Lower lobe of right lung (tissue), 2 donors: ENCODE measurements around the gene CD244. TPM values are rescaled to one million over a fixed set of nuclear protein-coding genes. Genes with fewer than 3 reads are reported as not detected.
A peak's percentile ranks its signal among the peaks of the same experiment; 100 is the strongest.

Source experiments
- ATAC-seq, 2 donors: fragments of 200-7000 bp; cut with Tn5 transposase; one replicate each; pipeline ENCODE4 v1.9.1; 2020 to 2022; ENCODE audit warnings: mild to moderate bottlenecking in 2 of 2, moderate library complexity in 2 of 2
- DNase-seq: peaks from one replicate; pipeline ENCODE4 v3.0.0-alpha.2; 2020
- H3K27ac ChIP-seq: fragments of 200-600 bp; one replicate; pipeline ENCODE4 v1.8.0; 2022
- H3K27me3 ChIP-seq: fragments of 200-600 bp; one replicate; pipeline ENCODE4 v1.8.0; 2022; ENCODE audit warnings: low read depth
- H3K36me3 ChIP-seq: fragments of 200-600 bp; one replicate; pipeline ENCODE4 v1.8.0; 2022; ENCODE audit warnings: mild to moderate bottlenecking
- H3K4me1 ChIP-seq: fragments of 200-600 bp; one replicate; pipeline ENCODE4 v1.8.0; 2022
- H3K4me3 ChIP-seq: fragments of 200-600 bp; one replicate; pipeline ENCODE4 v1.8.0; 2022; ENCODE audit warnings: mild to moderate bottlenecking
- H3K9me3 ChIP-seq: fragments of 200-600 bp; one replicate; pipeline ENCODE4 v1.8.0; 2022
- CTCF ChIP-seq: fragments of 200-600 bp; IDR thresholded peaks from one replicate; pipeline ENCODE4 v1.8.0; 2022; ENCODE audit warnings: antibody characterized with exemption, mild to moderate bottlenecking
- intact Hi-C: fragments of 100-400 bp; cut with DNase I; formaldehyde crosslinking; loops from one replicate; pipeline ENCODE4 v1.11.0; 2022
- total RNA-seq: library from RNA; stranded (reverse); fragmentation: NEBNext Ultra II Directional; extraction: Animal tissue kit (Norgen Biotek cat#: 25700); gene quantifications from one replicate; pipeline ENCODE4 v1.2.1, GENCODE V29; 2021
- donor health status: DM: no; HTN: yes; CAD: no; lungs with severe emphysema.

Gene CD244
- total RNA-seq, 1 donor from 2014 or later = 4.5 TPM

GRCh38 chr1:160839746-160840145, 22.9 kb downstream of the CD244 start:
- Histone ChIP-seq H3K4me3 (no peak overlapping the region), H3K4me1 (peaks cover 19% of the 10 kb centered on the region), H3K27me3 (no peaks in the 10 kb centered on the region), H3K27ac (no peak overlapping the region), H3K36me3 (no peaks in the 10 kb centered on the region), H3K9me3 (no peaks in the 10 kb centered on the region)
- no peak for DNase-seq
- intact Hi-C loops = loop anchor here (10.0 kb wide), 1 partner anchor 115 kb away; the partner anchor contains the start of gene ITLN2
- ATAC-seq = no peak
- TF ChIP-seq CTCF = no peak

DNA sequence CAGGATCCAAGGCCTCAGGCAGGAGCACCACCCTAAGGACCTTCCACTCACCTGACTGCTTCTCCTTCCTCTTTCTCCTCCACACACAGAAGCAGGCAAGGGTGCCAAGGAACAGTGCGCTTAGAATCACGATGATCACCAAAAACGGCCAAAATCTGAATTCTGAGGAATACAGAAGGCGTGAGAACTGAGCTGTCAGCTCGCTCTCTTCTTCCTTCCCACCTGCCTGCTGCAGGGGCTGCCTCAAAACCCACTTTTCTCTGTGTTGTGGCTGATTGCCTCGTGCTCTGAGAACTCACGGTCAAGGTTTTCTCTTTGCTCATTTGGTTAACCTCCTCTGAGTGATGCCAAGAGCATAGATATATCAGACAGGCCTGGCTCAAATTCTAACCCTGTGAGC, 23.8 kb downstream of the CD244 start:
- no peak for ATAC-seq
- intact Hi-C loops = loop anchor here (10.0 kb wide), 1 partner anchor 116 kb away; the partner anchor contains the start of gene ITLN2
- H3K27ac ChIP-seq = no peak overlapping the region
- DNase-seq = no peak
- no peak for TF ChIP-seq CTCF
- H3K4me3 ChIP-seq = no peak overlapping the region
- no peaks in the 10 kb centered on the region for H3K9me3 ChIP-seq
- H3K27me3 ChIP-seq = no peaks in the 10 kb centered on the region
- peaks cover 19% of the 10 kb centered on the region for H3K4me1 ChIP-seq
- H3K36me3 ChIP-seq = no peaks in the 10 kb centered on the region

DNA sequence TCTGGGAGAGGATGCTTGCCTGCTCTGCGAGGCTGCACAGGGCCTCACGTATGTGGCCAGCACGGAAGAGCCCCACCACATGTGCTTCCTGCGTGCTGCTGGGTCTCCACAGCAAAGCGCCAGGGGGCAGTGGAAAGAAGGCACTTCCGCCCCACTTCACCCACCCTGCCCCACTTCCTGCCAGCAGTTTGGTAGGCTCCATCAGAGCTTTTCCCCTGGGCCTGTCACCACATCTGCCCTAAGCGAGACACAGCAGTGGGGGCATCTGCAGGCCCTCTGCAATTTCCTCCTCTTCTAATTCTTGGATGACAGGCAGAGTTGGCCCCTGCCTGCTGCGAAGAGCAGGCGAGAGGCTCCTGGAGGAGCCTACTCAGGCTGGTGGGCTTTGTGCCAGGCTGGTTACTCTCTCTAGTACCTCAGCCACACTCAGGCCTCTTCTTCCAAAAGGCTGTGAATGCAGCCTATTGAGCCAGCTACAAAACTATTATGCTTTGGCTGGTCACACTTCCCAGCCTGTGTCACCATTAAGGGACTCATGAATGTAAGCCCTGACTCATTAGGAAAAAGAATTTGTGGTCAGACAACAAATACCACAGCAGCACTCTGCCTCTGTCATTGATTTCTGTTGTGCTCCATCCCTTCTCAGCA, 25.0 kb downstream of the CD244 start:
- ATAC-seq = peak; percentile 76 to 79
- DNase-seq = peak; percentile 53
- intact Hi-C loops = loop anchor here (10.0 kb wide), 1 partner anchor 117 kb away; the partner anchor contains the start of gene ITLN2

DNA sequence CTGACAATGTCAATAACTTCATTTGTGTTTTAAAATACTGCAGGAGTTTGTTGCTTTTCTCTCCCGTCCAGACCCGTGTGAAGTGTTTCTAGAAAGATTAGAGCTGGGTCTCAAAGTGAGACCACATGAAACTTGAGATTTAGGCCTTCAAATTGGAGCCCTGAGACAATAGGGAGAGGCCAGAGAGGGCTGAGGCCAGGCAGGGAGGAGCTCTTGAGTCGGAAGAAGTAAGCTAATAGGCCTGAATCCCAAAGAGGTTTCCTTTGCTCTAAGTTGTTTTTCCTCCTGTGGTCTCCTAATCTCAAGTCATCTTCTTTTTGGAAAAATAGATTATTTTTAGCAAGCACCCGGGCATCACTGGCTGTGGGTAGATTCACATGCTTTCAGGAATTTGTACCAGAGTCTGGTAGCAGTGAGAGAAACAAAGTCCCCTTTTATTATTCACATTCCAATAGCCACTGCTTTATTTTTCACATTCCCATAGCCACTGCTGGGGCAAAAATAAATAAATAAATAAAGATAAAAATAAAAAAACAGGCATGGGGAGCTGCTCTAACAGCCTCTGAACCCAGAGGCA, 25.6 kb downstream of the CD244 start:
- no peak for ATAC-seq
- DNase-seq = no peak
- no peak for TF ChIP-seq CTCF
- H3K27ac ChIP-seq = peak overlapping the region; percentile 33
- H3K27me3 ChIP-seq = no peaks in the 10 kb centered on the region
- no peak overlapping the region for H3K4me3 ChIP-seq
- H3K36me3 ChIP-seq = no peaks in the 10 kb centered on the region
- intact Hi-C loops = loop anchor here (10.0 kb wide), 1 partner anchor 118 kb away; the partner anchor contains the start of gene ITLN2
- H3K4me1 ChIP-seq = peaks cover 19% of the 10 kb centered on the region
- no peaks in the 10 kb centered on the region for H3K9me3 ChIP-seq

More for the DNA sequence above, 25.0 kb downstream of the CD244 start:
- Histone ChIP-seq H3K9me3 (no peaks in the 10 kb centered on the region), H3K4me1 (peaks cover 19% of the 10 kb centered on the region), H3K4me3 (no peak overlapping the region), H3K27ac (peak overlapping the region; percentile 33), H3K27me3 (no peaks in the 10 kb centered on the region), H3K36me3 (no peaks in the 10 kb centered on the region)
- peak; percentile 8 for TF ChIP-seq CTCF

DNA sequence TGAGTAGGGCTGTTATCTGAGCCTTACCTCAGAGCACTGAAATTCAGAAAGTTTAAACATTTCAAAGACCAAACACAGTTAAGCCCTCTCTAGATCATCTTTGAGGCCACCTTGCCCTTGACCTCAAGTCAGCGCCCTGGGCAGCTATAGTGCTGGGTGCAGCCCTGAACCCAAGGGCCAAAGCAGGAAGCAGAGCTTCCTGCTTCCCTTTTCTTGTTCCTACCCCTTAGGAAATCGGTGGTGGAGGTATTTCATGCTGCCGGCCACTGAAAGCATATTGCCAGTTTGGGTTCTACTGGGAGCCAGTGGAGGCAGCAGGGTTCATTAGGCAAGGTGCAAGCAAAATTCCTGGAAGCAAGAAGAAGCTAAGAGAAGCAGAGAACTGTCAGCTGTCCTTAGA, 26.1 kb downstream of the CD244 start:
- intact Hi-C loops = loop anchor here (10.0 kb wide), 1 partner anchor 118 kb away; the partner anchor contains the start of gene ITLN2
- DNase-seq (no peak), ATAC-seq (peak; percentile 52 to 58)
- Histone ChIP-seq H3K27me3 (no peaks in the 10 kb centered on the region), H3K4me1 (peaks cover 19% of the 10 kb centered on the region), H3K27ac (peak overlapping the region; percentile 4), H3K4me3 (no peak overlapping the region), H3K9me3 (no peaks in the 10 kb centered on the region), H3K36me3 (no peaks in the 10 kb centered on the region)
- no peak for TF ChIP-seq CTCF
